ENCODE data around the gene CYP2F1. TPM values are rescaled to one million over a fixed set of nuclear protein-coding genes. Genes with fewer than 3 reads are reported as not detected.
"Not testable (repeated sequence)": the region's sequence is repeated elsewhere in the genome, so short reads cannot be mapped to it uniquely, and the experiment has no call there.

CYP2F1 gene
- total and polyA plus RNA-seq, 8 donors = 0.30 TPM; not detected in 7

DNA sequence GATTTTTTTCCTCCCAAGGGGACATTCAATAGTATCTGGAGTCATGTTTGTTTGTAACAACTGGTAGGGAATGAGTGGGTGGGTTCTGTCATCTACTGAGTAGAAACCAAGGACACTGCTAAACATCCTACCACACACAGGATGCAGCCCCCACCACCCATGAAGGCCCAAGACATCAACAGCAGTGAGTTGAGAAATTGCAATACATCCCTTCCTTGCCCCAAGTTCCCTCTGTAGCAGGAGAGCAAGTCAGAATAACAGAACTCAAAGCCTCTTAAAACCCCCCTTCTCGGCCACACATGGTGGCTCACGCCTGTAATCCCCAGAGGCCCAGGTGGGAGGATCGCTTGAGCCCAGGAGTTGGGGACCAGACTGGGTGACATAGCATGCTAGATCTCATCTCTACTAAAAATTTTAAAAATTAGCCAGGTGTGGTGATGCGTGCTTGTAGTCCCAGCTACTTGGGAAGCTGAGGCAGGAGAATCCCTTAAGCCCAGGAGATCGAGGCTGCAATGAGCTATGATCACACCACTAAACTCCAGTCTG, 2.4 kb upstream of the CYP2F1 start:
- DNase-seq = no peak
- H3K27me3 ChIP-seq = peaks cover 0 to 18% (median 0%) of the 10 kb centered on the region in 3 donors
- H3K36me3 ChIP-seq = no peaks in the 10 kb centered on the region
- H3K4me3 ChIP-seq = no peak overlapping the region
- no peak overlapping the region for H3K27ac ChIP-seq
- TF ChIP-seq POLR2AphosphoS5 (IDR thresholded peaks at IDR 0.05) (no peak), POLR2A (IDR thresholded peaks at IDR 0.05) (no peak), EP300 (IDR thresholded peaks at IDR 0.05) (no peak)
- TF ChIP-seq, protein P1, sequence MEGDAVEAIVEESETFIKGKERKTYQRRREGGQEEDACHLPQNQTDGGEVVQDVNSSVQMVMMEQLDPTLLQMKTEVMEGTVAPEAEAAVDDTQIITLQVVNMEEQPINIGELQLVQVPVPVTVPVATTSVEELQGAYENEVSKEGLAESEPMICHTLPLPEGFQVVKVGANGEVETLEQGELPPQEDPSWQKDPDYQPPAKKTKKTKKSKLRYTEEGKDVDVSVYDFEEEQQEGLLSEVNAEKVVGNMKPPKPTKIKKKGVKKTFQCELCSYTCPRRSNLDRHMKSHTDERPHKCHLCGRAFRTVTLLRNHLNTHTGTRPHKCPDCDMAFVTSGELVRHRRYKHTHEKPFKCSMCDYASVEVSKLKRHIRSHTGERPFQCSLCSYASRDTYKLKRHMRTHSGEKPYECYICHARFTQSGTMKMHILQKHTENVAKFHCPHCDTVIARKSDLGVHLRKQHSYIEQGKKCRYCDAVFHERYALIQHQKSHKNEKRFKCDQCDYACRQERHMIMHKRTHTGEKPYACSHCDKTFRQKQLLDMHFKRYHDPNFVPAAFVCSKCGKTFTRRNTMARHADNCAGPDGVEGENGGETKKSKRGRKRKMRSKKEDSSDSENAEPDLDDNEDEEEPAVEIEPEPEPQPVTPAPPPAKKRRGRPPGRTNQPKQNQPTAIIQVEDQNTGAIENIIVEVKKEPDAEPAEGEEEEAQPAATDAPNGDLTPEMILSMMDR (IDR thresholded peaks at IDR 0.05) = no peak
- no peaks in the 10 kb centered on the region for H3K4me1 ChIP-seq
- WGBS, 5 donors = 87 to 94% (median 90%) methylated on average over 5 of the region's 5 CpGs
- H3K9me3 ChIP-seq = no peaks in the 10 kb centered on the region
- intact Hi-C loops (cut with DNase I; ENCODE audit: low total_unique reads) = no loop called here

DNA sequence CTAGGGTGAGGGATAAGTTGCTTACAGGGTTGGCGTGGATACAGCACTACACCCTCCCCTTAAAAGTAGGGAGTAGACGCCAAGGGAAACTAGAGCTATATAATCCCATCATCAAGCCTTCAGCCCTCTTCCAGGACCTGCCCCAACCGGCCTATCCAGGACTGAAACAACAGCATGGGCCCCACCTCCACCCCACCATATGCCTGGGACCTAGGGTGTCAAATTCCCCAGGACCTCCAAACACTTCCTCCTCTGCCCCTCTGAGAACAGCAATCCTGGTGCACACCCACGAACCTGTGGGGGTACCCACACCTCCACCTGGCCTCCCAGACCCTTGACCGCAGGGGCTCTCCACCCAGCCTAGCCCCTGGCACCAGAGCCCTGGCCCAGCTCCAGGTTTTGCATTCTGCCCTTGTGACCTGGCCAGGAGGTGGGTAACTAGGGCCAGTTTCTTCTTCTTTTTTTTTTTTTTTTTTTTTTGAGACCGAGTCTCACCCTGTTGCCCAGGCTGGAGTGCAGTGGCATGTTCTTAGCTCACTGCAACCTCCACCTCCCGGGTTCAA, 1.4 kb upstream of the CYP2F1 start:
- TF ChIP-seq POLR2AphosphoS5 (IDR thresholded peaks at IDR 0.05) = no peak
- TF ChIP-seq POLR2A (IDR thresholded peaks at IDR 0.05) = no peak
- no peak for TF ChIP-seq EP300 (IDR thresholded peaks at IDR 0.05)
- TF ChIP-seq, protein P1 (IDR thresholded peaks at IDR 0.05) = no peak
- intact Hi-C loops (cut with DNase I; ENCODE audit: low total_unique reads) = no loop called here
- DNase-seq = no peak
- H3K27ac ChIP-seq = no peak overlapping the region
- no peaks in the 10 kb centered on the region for H3K4me1 ChIP-seq
- H3K27me3 ChIP-seq = peaks cover 0 to 24% (median 0%) of the 10 kb centered on the region in 3 donors
- WGBS, 5 donors = 73 to 78% (median 78%) methylated on average over 7 of the region's 7 CpGs
- no peaks in the 10 kb centered on the region for H3K9me3 ChIP-seq
- H3K36me3 ChIP-seq = no peaks in the 10 kb centered on the region
- H3K4me3 ChIP-seq = no peak overlapping the region

DNA sequence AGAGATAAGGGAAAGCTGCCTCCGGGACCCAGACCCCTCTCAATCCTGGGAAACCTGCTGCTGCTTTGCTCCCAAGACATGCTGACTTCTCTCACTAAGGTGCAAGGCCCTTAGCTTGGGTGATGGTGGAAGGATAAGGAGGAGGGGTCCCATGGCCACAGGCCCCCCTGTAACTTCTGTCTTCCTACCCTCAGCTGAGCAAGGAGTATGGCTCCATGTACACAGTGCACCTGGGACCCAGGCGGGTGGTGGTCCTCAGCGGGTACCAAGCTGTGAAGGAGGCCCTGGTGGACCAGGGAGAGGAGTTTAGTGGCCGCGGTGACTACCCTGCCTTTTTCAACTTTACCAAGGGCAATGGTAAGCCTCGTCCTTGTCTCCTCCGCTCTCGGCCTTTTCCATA, 2.0 kb downstream of the CYP2F1 start:
- intact Hi-C loops (cut with DNase I; ENCODE audit: low total_unique reads) = no loop called here
- WGBS, 5 donors = 75 to 91% (median 84%) methylated on average over 8 of the region's 8 CpGs
- TF ChIP-seq POLR2A (IDR thresholded peaks at IDR 0.05) (no peak), EP300 (IDR thresholded peaks at IDR 0.05) (no peak), POLR2AphosphoS5 (IDR thresholded peaks at IDR 0.05) (no peak)
- TF ChIP-seq, protein P1 (IDR thresholded peaks at IDR 0.05) = no peak
- H3K27ac ChIP-seq = no peak overlapping the region
- DNase-seq = peak in 1 of 2 donors; percentile 21
- H3K27me3 ChIP-seq = peaks cover 0 to 29% (median 0%) of the 10 kb centered on the region in 3 donors
- H3K4me1 ChIP-seq = no peaks in the 10 kb centered on the region
- H3K9me3 ChIP-seq = no peaks in the 10 kb centered on the region
- H3K36me3 ChIP-seq = no peaks in the 10 kb centered on the region
- no peak overlapping the region for H3K4me3 ChIP-seq

DNA sequence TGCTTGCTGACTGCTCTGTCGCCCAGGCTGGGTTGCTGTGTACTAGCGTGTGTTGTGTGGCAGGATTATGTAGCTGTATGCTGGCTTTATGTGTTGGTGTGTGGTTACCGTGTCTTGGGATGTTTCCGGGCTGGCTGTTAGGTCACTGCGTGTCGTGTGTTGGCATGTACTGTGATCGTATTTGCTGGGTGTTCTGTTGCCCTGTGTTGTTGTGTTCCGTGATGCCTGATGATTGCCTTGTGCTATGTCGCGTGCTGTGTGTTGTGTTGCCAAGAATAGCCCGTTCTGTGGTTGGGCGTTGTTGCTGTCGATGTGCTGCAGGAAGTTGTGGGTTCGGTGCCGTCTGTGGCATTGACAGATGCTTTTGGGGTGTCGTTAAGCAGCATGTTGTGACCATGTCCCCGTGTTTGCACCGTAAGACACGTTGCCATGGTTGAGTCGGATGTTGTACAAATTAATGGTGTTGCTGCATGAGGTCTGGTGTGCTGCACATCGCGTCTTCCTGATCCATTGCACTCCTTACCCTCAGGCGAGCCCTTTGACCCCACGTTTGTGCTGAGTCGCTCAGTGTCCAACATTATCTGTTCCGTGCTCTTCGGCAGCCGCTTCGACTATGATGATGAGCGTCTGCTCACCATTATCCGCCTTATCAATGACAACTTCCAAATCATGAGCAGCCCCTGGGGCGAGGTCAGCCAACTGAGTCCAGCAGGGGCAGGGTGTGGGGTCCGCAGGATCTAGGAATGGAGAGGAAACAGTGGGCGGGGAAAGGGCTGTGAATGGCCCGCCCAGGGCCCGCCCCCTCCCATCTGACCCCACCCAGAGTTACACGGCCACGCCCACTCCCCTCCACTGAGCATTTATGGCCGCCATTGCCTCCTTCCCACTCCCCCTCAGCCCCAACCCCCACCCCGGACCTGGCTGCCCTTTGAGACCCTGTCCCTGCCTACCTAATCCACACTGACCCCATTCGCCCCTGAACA, 7.0 kb downstream of the CYP2F1 start:
- H3K27me3 ChIP-seq = peaks cover 0 to 20% (median 0%) of the 10 kb centered on the region in 3 donors
- H3K36me3 ChIP-seq, H3K4me3 ChIP-seq, H3K27ac ChIP-seq, H3K4me1 ChIP-seq, H3K9me3 ChIP-seq: not testable (repeated sequence)
- intact Hi-C loops (cut with DNase I; ENCODE audit: low total_unique reads) = loop anchor here (10.0 kb wide), 1 partner anchor 134 kb away; no protein-coding TSS in a partner anchor
- 56 to 80% (median 76%) methylated on average over 22 to 38 of the region's 41 CpGs for WGBS, 5 donors
- DNase-seq = peak in 1 of 2 donors; percentile 46

DNA sequence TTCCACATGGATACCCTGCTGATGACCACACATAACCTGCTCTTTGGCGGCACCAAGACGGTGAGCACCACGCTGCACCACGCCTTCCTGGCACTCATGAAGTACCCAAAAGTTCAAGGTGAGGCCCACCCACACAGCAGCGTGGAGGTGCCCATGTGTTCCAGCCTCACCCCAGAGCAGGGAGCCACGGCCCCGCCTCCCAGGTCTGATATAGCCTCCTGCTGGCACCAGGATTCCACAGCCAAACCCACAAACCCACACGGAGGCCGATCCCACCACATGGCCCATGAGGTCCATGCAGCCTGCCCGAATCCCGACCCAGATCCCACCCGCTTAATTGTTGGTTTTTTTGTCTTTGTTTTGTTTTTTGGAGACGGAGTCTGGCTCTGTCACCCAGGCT, 8.6 kb downstream of the CYP2F1 start:
- H3K4me1 ChIP-seq, H3K9me3 ChIP-seq, H3K27ac ChIP-seq, H3K4me3 ChIP-seq, H3K36me3 ChIP-seq, H3K27me3 ChIP-seq, DNase-seq: not testable (repeated sequence)
- 78 to 86% (median 82%) methylated on average over 8 to 13 of the region's 13 CpGs for WGBS, 5 donors
- intact Hi-C loops (cut with DNase I; ENCODE audit: low total_unique reads) = loop anchor here (10.0 kb wide), 1 partner anchor 132 kb away; no protein-coding TSS in a partner anchor
